Transverse colon (tissue), 4 donors: Measurements from ENCODE around the gene AGPAT3.

ENCODE experiments used
- CTCF ChIP-seq, 5 experiments: fragments of 200-600 bp in 3 of 5; fragments of 450-650 bp in 2 of 5; sonication (generic) in 3 of 5; IDR thresholded peaks; 1 replicate in 2 of 5; 2 replicates in 3 of 5; pipeline ENCODE4 v1.5.1; 2016 to 2017; ENCODE audit warnings: antibody characterized with exemption in 5 of 5, inconsistent platforms in 3 of 5, mild to moderate bottlenecking in 2 of 5, moderate library complexity in 1 of 5
- EP300 ChIP-seq: sonication (generic); formaldehyde crosslinking; IDR thresholded peaks from one replicate; pipeline ENCODE4 v1.6.1; 2017; ENCODE audit warnings: antibody characterized with exemption, low read depth
- POLR2A ChIP-seq: fragments of 450-650 bp; IDR thresholded peaks from one replicate; pipeline ENCODE4 v1.6.1; 2016; ENCODE audit warnings: antibody characterized with exemption, mild to moderate bottlenecking, moderate library complexity
- POLR2AphosphoS5 ChIP-seq, 3 donors: sonication (generic); formaldehyde crosslinking; IDR thresholded peaks; one replicate each; pipeline ENCODE4 v1.6.1; 2016; ENCODE audit warnings: antibody characterized with exemption in 3 of 3

DNA sequence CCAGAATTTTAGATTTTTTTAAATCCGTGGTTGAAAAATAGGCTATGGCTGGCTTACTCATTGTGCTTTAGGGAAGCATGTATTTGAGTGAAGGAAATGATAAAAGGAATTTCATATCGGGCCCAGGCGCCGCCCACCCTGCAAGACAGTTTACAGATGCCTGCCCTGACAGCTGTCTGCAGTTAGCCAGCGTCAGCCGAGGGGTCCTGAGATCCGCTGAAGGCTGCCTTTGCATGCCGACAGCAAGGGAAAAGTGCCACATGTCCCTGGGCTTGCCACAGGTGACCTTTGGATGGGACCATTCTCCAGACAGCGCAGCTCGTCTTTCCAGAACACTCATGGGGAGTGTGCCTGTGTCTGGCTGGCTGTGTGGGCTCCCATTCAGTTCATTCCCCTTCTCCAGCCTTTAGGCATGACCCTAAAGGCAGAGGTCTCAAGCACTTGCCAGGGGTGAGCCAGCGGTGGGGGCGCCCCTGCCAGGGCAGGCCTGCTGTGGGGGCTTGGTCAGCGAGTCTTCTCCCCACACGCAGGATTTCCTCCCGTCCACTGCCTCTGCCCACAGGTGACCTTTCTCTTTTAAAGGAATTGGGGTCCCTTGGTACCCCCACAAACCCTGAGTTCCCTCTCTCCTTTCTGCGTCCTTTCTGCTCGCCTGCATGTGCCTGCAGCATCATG, 101.0 kb downstream of the AGPAT3 start:
- no peak for TF ChIP-seq CTCF (IDR thresholded peaks at IDR 0.05)
- no peak for TF ChIP-seq POLR2AphosphoS5 (IDR thresholded peaks at IDR 0.05)
- TF ChIP-seq EP300: no peak
- TF ChIP-seq POLR2A: no peak
